Ishikawa (cell line): ENCODE measurements around the gene CHST12.

Experiments
- CEBPB ChIP-seq: IDR thresholded peaks from 2 replicates; pipeline ENCODE4 v1.6.1; 2012
- CREB1 ChIP-seq: IDR thresholded peaks from 2 replicates; pipeline ENCODE4 v1.6.1; 2012; ENCODE audit warnings: low read depth
- EGR1 ChIP-seq: IDR thresholded peaks from 2 replicates; pipeline ENCODE4 v1.6.1; 2012
- EP300 ChIP-seq: IDR thresholded peaks from 2 replicates; pipeline ENCODE4 v1.6.1; 2012; ENCODE audit warnings: borderline replicate concordance
- FOXM1 ChIP-seq: IDR thresholded peaks from 2 replicates; pipeline ENCODE4 v1.6.1; 2012; ENCODE audit warnings: low read depth, borderline replicate concordance
- NFIC ChIP-seq: IDR thresholded peaks from 2 replicates; pipeline ENCODE4 v1.6.1; 2012
- RAD21 ChIP-seq: IDR thresholded peaks from 2 replicates; pipeline ENCODE4 v1.6.1; 2012; ENCODE audit warnings: low read depth
- TAF1 ChIP-seq: IDR thresholded peaks from 2 replicates; pipeline ENCODE4 v1.6.1; 2012; ENCODE audit warnings: low read depth, mild to moderate bottlenecking
- TCF12 ChIP-seq: IDR thresholded peaks from 2 replicates; pipeline ENCODE4 v1.6.1; 2012; ENCODE audit warnings: low read depth
- TEAD4 ChIP-seq: IDR thresholded peaks from 2 replicates; pipeline ENCODE4 v1.6.1; 2012
- YY1 ChIP-seq: IDR thresholded peaks from 2 replicates; pipeline ENCODE4 v1.6.1; 2012; ENCODE audit warnings: low read depth
- ZBTB7A ChIP-seq: IDR thresholded peaks from 2 replicates; pipeline ENCODE4 v1.6.1; 2012; ENCODE audit warnings: low read depth
- TF ChIP-seq, protein P1 (sequence below): IDR thresholded peaks from 2 replicates; pipeline ENCODE4 v1.6.1; 2012; ENCODE audit warnings: low read depth, mild to moderate bottlenecking
- TF ChIP-seq, protein P2 (sequence below): IDR thresholded peaks from 2 replicates; pipeline ENCODE4 v1.6.1; 2012
- TF ChIP-seq, protein P3 (sequence below): IDR thresholded peaks from 2 replicates; pipeline ENCODE4 v1.6.1; 2012

Gene CHST12

DNA sequence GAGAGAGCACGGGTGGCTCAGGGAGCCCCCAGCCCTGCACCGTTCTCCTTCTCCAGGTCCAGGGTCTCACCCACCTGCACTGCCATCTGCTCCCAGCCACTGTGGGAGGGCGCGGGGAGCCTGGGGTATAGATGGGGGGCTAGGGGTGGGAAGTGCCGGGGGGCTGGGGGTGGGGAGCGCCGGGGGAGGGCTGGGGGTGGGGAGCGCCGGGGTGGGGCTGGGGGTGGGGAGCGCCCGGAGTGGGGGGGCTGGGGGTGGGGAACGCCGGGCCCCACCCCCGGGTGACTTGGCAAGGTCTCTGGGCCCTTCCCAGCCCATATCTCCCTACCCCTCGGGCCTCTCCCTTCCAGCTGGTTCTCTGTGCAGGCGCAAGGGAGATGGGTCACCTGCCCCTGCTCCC lies 72.9 kb downstream of the CHST12 start, which contains the start of gene GRIFIN:
Gene GRIFIN (minus strand): TSS at position 101 of the 400 bp plus-strand sequence. CDS start 15 bp downstream, at position 86.
- TF ChIP-seq TEAD4 (no peak), CEBPB (no peak), TCF12 (no peak), EP300 (no peak), ZBTB7A (no peak)
- TF ChIP-seq, protein P1, sequence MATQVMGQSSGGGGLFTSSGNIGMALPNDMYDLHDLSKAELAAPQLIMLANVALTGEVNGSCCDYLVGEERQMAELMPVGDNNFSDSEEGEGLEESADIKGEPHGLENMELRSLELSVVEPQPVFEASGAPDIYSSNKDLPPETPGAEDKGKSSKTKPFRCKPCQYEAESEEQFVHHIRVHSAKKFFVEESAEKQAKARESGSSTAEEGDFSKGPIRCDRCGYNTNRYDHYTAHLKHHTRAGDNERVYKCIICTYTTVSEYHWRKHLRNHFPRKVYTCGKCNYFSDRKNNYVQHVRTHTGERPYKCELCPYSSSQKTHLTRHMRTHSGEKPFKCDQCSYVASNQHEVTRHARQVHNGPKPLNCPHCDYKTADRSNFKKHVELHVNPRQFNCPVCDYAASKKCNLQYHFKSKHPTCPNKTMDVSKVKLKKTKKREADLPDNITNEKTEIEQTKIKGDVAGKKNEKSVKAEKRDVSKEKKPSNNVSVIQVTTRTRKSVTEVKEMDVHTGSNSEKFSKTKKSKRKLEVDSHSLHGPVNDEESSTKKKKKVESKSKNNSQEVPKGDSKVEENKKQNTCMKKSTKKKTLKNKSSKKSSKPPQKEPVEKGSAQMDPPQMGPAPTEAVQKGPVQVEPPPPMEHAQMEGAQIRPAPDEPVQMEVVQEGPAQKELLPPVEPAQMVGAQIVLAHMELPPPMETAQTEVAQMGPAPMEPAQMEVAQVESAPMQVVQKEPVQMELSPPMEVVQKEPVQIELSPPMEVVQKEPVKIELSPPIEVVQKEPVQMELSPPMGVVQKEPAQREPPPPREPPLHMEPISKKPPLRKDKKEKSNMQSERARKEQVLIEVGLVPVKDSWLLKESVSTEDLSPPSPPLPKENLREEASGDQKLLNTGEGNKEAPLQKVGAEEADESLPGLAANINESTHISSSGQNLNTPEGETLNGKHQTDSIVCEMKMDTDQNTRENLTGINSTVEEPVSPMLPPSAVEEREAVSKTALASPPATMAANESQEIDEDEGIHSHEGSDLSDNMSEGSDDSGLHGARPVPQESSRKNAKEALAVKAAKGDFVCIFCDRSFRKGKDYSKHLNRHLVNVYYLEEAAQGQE, result no peak

DNA sequence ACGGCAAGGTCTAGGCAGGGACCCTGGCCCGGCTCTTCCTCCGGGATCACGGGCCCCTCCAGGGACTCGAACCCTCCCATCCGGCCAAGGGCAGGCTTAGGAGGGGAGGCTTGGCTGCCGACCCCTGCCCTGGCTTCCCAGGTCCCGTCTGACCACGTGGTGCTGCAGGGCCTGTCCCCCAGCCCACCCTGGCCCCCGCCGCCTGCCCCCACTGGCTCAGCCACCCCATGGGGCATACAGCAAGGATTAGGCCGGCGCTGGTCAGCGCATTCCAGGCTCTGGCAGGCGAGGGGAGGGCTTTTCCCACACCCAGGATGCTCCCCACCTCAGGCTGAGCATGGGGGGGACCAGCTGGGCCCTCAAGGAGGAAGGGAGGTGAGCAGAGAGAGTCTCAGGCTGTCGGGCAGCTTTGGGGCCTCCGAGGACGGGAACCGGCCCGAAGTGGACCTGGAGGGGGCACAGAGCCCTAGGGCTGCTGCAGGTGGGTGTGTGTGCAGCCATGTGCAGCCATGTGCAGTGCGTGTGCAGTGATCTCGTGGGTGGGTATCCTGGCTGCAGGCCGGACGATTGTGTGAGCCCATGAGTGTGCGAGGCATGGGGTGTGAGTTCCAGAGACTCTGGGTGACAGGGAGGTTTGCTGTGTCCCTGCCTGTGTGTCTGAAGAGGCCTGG lies 73.5 kb downstream of the CHST12 start:
- TF ChIP-seq YY1 (no peak), ZBTB7A (no peak), TAF1 (no peak), CEBPB (no peak), RAD21 (no peak), TCF12 (no peak), TEAD4 (no peak), EP300 (no peak), EGR1 (no peak), NFIC (no peak), FOXM1 (no peak)
- TF ChIP-seq, protein P2, sequence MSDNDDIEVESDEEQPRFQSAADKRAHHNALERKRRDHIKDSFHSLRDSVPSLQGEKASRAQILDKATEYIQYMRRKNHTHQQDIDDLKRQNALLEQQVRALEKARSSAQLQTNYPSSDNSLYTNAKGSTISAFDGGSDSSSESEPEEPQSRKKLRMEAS, result no peak
- TF ChIP-seq, protein P1, result no peak
- TF ChIP-seq, protein P3, sequence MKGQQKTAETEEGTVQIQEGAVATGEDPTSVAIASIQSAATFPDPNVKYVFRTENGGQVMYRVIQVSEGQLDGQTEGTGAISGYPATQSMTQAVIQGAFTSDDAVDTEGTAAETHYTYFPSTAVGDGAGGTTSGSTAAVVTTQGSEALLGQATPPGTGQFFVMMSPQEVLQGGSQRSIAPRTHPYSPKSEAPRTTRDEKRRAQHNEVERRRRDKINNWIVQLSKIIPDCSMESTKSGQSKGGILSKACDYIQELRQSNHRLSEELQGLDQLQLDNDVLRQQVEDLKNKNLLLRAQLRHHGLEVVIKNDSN, result no peak

DNA sequence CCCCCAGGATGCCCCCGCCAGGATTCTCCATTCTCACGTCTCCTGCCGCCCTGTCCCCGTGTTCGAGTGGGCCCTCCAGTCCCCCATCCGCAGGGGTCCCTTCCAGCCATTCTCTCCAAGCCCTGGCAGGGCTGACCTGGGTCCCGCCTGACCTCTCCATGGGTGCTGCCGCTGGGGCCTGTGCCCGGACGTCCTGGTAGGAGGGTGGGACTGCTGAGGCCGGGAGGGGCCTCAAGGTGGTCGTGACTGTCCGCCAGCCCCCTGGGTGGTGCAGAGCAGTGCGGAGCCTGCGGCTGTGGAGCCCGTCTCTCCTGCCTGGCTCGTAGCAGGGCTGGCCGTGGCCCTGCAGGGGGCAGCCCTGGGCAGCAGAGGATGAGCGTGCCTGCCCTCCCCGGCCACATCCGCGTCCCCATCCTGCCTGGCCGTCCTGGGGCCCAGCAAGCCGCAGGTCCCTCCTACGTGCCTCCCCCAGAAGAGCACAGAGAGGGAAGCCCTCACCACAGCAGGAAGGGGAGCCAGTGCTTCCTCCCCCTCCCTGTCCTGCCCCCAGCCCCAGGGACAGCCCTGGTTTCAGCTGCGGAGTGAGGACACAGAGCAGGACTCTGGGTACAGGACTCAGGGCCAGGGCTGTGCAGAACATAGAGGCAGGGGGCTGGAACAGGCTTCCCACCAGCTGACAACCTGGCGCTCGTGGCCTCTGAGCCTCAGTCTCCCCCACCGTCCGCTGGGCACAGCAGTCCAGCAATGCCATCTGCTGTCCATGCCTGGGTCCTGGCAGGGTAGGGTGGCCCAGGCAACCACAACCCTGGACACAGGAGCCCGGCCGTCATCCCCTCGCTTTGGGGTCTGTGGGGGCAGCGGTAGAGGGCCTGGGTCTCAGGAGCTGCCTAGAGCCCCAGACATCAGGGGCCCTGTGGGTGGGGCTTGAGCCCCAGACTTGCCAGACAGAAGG lies 74.3 kb downstream of the CHST12 start:
- peak; percentile 69; the same call in 1 of the 2 replicates for TF ChIP-seq RAD21
- TF ChIP-seq, protein P1, result no peak

DNA sequence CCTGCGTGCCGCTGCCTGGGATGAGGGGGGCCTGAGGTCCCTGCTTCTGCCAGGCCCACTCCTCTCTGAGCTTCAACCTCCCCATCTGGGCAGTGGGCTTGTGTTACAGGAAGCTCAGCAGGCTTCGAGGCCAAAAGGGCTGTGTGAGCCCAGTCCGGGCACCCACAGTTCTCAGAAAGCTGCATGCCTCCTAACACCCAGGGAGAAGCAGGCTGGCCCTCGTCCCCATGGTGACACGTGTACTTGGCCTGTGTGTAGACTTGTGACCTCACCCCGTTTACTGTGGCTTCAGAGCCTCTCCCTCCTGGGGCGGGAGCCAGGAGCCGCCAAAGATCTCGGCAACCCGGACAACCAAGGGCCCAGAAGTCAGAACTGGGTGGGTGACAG lies 75.0 kb downstream of the CHST12 start:
- no peak for TF ChIP-seq CEBPB
- TF ChIP-seq, protein P2, result peak; percentile 97

DNA sequence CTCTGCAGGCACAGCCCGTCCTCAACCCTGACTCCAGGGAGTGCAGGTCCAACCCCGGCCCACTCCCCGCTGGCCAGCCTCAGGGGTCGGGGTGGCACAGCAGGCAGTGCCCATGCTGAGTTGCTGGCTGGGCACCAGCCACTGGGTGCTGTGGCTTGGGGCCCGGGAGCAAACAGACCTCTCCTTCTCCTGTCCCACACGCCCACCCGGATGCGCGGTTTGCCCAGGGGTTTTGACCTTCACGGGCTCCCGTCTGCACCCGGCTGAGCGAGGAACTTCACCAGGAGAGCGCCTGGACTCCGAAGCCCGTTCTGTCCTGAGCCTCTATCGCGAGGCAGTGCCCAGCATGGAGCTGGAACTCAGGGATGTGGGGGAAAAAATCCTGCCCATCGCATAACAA lies 75.4 kb downstream of the CHST12 start:
- TF ChIP-seq, protein P1, result no peak
- peak; percentile 88; the same call in 1 of the 2 replicates for TF ChIP-seq ZBTB7A
- peak; percentile 52; the same call in 1 of the 2 replicates for TF ChIP-seq NFIC
- TF ChIP-seq, protein P2, result no peak
- TF ChIP-seq EGR1, result no peak
- TF ChIP-seq FOXM1, result no peak
- no peak for TF ChIP-seq YY1
- no peak for TF ChIP-seq CREB1
- no peak for TF ChIP-seq RAD21
- TF ChIP-seq, protein P3, result no peak
- no peak for TF ChIP-seq TEAD4
- TF ChIP-seq TCF12, result no peak
- no peak for TF ChIP-seq EP300
- TF ChIP-seq CEBPB, result no peak
- no peak for TF ChIP-seq TAF1
